ENCODE data around the gene TRIP12.

- TF ChIP-seq CTCF (IDR thresholded peaks at IDR 0.05; ENCODE audit: insufficient read depth, low read length, poor library complexity, severe bottlenecking) (no peak), EZH2phosphoT487 (conservative IDR thresholded peaks at IDR 0.05; ENCODE audit: low read length) (no peak)
Measured at GRCh38 chr2:229858351-229858750, 63.5 kb downstream of the TRIP12 start.
